HG03060 (cell line): ENCODE data around the gene MOSPD2.

ENCODE experiments used
- ATAC-seq: cut with Tn5 transposase; IDR thresholded peaks from one replicate; pipeline ENCODE4 v1.9.1; 2021; ENCODE audit warnings: low read depth, moderate number of reproducible peaks; ENCODE audit not compliant: unreplicated experiment

MOSPD2 gene

DNA sequence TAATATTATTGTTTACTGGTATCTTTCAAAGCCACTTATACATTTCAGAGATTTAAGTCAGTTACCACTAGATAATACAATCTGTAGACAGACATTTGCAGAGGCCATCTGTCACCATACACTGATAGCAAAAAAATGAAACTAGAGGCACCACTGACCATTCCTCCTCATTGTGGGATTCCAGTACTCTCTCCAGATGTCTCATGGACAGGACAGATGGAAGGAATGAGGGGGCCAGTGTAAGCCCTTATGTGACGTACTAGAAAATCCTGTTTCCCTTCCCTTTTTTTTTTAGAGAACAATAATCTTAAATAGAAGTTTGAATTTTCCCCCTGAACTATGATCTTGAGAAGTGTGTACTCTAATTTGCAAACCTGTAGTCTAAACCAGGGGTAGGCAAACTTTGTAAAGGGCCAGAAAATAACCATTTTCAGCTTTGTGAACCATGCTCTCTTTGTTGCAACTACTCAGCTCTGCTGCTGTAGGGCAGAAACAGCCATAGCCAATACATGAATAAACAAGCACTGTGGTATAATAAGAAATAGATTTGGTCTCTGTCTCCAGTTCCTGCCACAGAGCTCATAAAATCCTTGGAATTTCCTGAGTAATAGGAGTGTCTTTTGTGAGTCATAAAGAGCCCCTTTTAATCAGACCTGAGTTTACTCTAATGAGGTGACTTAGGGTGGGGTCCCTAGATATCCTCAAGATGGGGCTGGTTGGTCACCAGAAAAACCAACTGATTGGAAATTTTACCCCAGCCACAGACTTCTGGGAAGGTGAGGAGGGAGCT, 90.4 kb downstream of the MOSPD2 start:
- no peak for ATAC-seq

GRCh38 chrX:14964500-14964899, 91.3 kb downstream of the MOSPD2 start:
- ATAC-seq: no peak
